Measurements from ENCODE around the gene CAMLG.

The CAMLG gene

GRCh38 chr5:134784241-134784920, 46.0 kb downstream of the CAMLG start:
- DNase-seq: no peak

- no peak for DNase-seq
Observed at GRCh38 chr5:134784946-134785620, 46.7 kb downstream of the CAMLG start.

GRCh38 chr5:134787692-134788091, 49.3 kb downstream of the CAMLG start:
- no peak for DNase-seq

GRCh38 chr5:134791580-134791979, 53.2 kb downstream of the CAMLG start:
- DNase-seq: no peak

- no peak for DNase-seq
Observed at GRCh38 chr5:134792286-134792685, 53.9 kb downstream of the CAMLG start.

GRCh38 chr5:134793111-134793510, 54.8 kb downstream of the CAMLG start:
- DNase-seq: no peak

GRCh38 chr5:134794082-134794481, 55.7 kb downstream of the CAMLG start:
- DNase-seq: no peak

- no peak for DNase-seq
Observed at GRCh38 chr5:134794819-134795218, 56.5 kb downstream of the CAMLG start.

GRCh38 chr5:134798468-134798867, 60.1 kb downstream of the CAMLG start:
- no peak for DNase-seq
